Measurements from ENCODE around the gene SPP2.

Gene SPP2

DNA sequence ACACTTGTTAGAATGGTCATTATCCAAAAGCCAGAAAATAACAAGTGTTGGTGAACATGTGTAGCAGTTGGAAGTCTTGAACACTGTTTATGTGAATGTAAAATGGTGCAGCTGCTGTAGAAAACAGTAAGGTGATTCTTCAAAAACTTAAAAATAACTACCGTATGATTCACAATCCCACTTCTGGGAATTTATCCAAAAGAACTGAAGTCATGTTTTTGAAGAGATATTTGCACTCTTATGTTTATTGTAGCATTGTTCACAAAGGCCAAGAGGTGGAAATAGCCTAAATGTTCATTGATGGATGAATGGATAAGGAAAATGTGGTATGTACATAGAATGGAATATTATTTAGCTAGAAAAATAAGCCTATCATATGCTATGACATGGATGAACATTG, 6.3 kb upstream of the SPP2 start:
- DNase-seq = no peak

GRCh38 chr2:234046521-234046920, 4.0 kb upstream of the SPP2 start:
- no peak for DNase-seq

GRCh38 chr2:234047361-234047760, 3.1 kb upstream of the SPP2 start:
- DNase-seq = no peak

DNA sequence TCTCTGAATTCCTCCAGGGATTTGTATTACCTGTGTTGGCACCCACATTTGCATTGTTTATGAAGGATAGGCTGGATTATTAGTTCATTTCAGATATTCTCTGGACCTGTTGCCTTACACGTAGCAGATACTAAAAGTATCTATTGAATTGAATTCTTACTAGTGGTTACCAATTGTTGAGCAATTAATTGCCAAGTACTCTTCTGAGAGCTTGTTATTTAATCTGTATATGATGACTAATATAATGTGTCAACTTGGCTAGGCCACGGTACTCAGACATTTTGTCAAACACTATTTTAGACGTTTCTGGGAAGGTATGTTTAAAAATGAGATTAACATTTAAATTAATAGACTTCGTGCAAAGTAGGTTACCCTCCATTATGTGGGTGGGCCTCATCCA, 2.5 kb upstream of the SPP2 start:
- DNase-seq = no peak

DNA sequence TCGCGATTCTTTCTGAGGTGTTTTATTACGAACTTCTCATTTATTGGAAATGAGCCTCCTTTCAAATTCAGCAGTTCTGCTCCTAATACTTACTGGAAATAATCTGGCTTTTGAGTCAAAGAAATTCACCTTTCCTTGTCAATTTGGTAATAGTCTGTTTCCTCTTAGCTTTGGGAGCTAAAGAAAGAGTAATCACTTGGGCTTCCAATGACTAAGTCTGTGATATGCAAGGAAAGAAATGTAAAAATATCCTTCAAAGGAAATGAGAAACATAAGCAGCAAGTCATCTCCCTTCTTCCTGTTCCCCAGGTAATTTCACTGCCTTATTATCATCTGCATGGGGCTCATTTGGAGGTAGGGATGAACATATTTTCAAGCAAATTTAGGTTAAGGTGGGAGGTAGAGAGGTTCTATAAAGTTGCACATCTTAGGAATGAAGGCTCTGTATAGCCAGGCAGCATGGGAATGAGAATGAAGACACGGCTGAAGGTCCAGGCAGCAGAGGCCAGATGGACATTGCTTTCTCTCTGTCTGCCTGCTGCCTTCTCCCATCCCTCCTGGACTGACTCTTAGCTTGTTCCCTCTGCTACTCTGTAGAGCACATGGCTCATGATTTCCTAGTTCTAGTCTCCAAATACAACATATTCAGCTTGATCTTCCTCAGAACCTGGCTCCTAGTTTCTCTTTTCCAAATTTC, 1.0 kb downstream of the SPP2 start:
- no peak for DNase-seq

GRCh38 chr2:234058881-234059280, 8.4 kb downstream of the SPP2 start:
- DNase-seq = no peak

DNA sequence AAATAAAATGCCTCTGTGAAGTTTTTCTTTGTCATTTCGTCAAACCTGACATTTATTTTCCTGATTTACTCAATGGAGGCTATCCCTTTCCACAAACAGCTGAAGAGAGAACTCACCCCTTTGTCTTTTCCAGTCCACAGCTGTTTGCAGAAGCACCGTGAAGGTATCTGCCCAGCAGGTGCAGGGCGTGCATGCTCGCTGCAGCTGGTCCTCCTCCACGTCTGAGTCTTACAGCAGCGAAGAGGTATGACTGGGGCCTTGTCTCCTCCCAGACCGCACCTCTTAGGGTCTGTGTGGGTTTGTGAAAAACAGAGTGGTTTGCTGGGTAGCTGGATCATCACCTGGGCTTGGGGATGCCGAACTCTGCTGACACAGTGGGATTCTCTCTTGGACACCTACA, 9.7 kb downstream of the SPP2 start:
- no peak for DNase-seq

- no peak for DNase-seq
Measured at GRCh38 chr2:234061624-234062257, 11.2 kb downstream of the SPP2 start.

DNA sequence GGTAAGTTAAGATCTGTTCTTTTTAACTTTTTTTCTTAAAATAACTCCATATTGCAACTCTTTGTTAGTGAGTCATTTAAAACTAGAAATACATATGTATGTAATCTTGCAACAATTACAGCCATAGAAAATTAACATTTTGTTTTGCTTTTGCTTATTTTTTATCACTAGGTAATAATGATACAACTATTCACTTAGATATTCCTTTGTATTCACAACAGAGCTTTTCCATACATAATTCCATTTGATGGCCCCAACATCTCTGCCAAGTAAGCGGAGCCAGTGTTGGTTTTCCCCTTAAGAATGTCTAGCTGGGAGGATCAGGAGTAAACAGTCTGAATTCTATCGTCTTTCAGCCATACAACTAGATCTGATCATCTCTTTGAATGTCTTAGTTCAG, 16.1 kb downstream of the SPP2 start:
- DNase-seq = no peak

- DNase-seq = peak; percentile 2 to 25 (median 19)
Measured at GRCh38 chr2:234071664-234072063, 21.2 kb downstream of the SPP2 start.

GRCh38 chr2:234072454-234072853, 22.0 kb downstream of the SPP2 start:
- DNase-seq = no peak

- no peak for DNase-seq
Measured at GRCh38 chr2:234074751-234075517, 24.4 kb downstream of the SPP2 start.

DNA sequence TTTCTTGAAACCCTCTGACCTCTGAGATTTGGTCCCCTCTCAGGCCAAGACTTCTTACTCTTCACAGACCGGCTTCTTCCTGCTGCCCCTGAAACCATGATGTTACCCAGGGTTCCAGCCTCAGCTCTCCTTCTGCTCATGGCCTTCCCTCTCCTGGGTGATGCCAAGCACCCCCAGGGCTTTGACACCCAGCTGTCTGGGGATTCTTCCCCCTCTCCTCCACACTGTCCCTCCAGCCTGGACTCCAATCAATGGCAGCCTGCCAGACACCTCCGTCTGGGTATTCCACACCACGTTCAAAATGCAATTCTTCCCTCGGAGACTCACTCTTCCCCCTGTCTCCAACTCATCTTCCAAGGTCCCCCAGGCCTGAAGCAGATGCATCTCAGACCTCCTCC, 25.0 kb downstream of the SPP2 start:
- no peak for DNase-seq

GRCh38 chr2:234075947-234076346, 25.4 kb downstream of the SPP2 start:
- no peak for DNase-seq

DNA sequence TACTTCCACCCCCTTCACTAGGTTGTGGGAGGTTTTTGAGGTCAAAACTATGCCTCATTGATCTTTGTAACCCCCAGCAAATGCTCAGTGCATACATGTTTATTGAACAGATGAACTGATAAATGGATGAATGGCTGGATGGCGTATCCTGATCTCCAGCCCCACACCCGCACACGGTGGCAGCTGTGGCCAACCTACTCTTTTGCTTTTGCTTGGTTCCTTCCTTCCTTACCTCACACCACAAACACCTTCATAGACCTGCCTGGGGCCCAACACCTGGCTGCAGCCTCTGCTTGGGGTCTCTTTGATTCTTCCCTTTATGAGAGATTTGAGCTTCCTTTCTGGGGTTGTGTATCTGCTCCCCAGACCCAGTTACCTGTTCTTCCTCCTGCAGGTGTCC, 25.9 kb downstream of the SPP2 start:
- DNase-seq = no peak

DNA sequence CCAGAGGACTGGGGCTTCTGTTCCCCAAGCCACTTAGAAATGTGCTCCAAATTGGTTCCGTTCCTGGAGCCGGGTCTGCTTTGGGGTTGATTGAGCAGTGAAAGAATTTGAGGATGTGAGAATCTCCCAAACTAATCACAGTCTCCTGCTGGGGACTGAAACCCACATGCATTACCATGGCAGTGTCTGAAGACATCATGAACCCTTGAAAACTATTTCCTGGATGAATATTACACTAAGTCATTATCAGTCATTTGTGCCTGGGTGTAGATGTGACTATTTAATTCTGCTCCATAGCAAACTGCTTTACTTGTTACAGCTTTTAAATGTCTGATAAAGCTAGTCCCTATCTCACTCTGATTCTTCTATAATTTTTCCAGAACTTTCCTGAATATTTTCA, 27.6 kb downstream of the SPP2 start:
- DNase-seq = no peak

DNA sequence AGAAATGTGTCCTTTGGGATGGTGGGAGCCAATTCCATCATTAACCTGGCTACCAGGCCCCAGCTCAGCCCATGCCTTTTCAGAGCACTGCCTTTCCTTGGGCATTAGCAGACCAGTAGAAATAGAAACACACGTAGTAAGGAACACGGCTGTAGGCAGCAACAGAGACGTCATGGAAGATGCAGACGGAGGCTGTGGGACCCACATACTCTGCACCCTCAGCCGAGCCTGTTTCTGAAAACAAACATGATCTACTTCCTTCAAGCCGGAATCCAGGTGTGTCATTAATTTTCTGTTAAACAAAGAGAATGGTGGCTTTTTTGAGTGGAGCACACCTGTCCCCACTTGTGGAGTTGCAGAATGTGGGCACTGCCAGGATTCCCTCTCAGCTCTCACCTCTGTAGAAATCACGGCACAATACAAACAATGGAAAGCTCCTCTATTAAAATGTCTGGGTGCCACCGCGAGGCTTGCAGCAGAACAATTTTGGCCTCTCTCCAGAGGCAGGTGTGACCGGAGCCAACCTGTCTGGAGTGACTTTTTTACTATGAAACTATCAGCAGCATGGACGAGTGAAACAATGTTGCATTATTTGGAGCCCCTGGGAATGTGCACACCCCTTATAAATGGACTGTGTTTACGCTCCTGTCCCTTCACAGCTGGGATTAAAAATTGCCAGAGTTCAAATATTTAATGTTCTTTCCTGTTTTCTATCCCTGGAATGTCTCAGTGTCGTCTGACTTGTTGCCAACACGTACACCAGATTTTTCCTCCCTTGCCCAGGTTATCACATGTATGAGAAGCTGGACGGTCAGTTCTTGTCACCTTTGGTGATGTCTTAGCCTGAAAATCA, 31.7 kb downstream of the SPP2 start:
- DNase-seq = no peak

DNA sequence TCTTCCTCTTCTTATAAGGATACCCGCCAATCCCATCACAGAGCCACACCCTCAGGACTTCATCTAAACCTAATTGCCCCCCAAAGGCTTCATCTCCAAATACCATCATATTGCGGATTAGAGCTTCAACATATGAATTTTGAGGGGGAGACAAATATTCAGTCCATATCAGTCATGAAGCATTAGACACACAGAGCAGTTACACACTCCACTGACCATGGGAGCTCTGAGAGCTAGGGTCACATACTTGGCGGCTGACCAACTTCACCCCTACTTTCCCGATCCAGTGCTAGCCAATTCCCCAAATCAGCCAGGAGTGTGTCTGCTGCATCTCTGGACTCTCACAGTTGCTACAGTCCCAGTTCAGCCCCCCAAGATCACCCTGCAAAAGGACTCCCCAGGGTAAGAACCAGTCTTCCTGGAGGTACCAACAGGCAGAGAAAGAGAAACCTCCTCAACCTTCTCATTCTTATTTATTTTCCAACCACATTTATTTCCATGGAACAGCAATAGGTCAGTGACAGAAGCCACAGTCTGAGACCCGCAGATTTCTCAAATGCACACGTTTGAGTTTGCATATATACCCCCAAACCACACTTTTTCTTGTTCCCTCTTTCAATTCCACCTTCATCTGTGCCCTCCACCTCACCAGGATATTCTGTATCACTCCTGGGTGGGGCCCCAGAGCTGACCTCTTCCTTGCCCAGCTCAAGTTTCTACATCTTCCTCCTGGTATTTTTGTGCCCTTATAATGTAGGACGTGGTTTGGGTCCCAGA, 33.3 kb downstream of the SPP2 start:
- DNase-seq = no peak

DNA sequence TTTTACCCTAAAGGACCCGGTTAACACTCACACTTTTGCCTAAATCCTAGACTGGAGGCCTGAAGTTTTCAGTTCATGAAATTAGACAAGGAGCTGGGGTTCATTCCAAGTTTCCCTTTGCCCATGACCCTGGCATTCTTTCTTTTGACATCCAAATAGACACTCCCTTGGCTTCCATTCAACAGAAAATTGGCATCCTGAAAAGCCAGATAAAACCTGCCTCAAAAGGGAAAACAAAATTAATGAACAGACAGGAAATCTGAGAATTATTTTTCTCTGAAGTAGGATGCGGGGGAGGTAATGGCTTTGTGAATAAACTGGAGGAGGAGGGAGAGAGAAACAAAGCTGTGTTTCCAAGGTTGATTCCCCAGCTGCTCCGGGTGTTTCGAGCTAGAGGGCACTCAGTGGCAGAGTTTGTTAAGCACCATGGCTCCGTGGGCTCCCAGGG, 41.0 kb downstream of the SPP2 start:
- no peak for DNase-seq

DNA sequence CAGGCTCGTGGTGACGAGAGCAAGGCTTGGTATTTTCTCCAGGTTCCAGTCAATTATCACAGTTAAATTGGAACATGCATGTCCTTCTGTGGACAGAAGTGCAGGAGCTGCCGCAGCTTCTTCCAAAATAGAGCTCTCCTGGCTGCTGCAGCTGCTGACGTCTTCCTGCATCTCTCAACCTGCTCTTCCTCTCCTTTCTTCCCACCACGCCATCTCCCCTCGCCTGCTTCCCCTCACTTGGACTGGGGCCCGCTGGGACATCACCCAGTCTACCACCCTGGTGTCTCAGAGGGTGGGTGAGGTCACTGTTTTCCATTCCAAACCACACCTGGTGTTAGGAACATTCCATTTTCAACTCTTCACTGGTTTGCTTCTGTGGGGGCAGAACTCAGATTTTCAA, 41.4 kb downstream of the SPP2 start:
- DNase-seq = no peak

GRCh38 chr2:234092344-234092743, 41.8 kb downstream of the SPP2 start:
- DNase-seq = no peak

DNA sequence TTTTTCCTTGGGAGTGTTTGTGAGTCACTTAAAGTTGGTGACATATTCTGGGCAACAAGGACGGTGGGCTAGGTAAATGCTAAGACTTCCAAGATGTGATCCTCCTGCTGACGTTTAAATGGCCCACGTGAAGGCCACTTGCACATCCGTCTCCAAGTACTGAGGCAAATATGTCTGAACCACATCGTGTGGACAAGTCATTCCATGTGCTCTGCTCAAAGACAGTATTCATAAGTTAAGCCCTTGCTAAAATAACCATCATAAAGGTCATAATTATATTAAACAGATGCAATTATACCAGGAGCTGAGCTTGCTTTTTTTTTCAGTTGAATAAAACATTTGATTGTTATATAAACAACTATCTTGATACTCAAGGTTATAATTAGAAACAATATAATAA, 44.8 kb downstream of the SPP2 start:
- DNase-seq = no peak

Data from suppressor macrophage treated with lipopolysaccharide for 1 hour (primary cell).